ENCODE results near the gene CCDC24.

DNA sequence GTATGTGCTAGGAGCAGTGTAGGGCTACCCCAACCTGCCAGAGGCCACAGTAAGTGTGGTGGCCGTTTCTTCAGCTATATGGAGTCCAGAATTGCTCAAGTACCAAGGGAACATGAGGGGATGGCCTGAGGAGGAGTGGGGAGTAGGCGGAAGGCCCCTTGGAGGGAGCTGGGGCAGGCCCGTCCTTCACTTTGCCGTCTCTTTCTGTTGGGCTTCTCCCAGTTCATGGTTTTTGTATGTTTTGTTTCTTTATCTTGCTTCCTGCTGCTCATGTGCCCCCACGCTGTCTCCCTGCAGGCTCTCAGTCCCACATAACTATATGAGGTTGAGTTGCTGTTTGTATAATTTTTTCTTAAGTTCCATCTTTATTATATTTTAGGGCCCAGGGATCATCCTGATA, 27.5 kb upstream of the CCDC24 start:
- TF ChIP-seq, protein P1, sequence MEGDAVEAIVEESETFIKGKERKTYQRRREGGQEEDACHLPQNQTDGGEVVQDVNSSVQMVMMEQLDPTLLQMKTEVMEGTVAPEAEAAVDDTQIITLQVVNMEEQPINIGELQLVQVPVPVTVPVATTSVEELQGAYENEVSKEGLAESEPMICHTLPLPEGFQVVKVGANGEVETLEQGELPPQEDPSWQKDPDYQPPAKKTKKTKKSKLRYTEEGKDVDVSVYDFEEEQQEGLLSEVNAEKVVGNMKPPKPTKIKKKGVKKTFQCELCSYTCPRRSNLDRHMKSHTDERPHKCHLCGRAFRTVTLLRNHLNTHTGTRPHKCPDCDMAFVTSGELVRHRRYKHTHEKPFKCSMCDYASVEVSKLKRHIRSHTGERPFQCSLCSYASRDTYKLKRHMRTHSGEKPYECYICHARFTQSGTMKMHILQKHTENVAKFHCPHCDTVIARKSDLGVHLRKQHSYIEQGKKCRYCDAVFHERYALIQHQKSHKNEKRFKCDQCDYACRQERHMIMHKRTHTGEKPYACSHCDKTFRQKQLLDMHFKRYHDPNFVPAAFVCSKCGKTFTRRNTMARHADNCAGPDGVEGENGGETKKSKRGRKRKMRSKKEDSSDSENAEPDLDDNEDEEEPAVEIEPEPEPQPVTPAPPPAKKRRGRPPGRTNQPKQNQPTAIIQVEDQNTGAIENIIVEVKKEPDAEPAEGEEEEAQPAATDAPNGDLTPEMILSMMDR (IDR thresholded peaks at IDR 0.05), result no peak
- no peak for TF ChIP-seq POLR2A (IDR thresholded peaks at IDR 0.05)
- no peak for TF ChIP-seq EP300 (IDR thresholded peaks at IDR 0.05)
- no peak for TF ChIP-seq POLR2AphosphoS5 (IDR thresholded peaks at IDR 0.05)
